Esophagus muscularis mucosa (tissue), 4 donors: ENCODE results near the gene ARPC5L. TPM values are rescaled to one million over a fixed set of nuclear protein-coding genes. Genes with fewer than 3 reads are reported as not detected.

ENCODE experiments used
- DNase-seq: peaks from one replicate; pipeline ENCODE4 v3.0.0-alpha.2; 2017; ENCODE audit errors: extremely low spot score
- H3K27ac ChIP-seq, 4 donors: fragments of 200-600 bp; sonication (generic); replicated peaks in 1 of 4; 1 replicate in 3 of 4; 2 replicates in 1 of 4; pipeline ENCODE4 v1.5.1; 2016 to 2019; ENCODE audit warnings: mild to moderate bottlenecking in 1 of 4
- H3K27me3 ChIP-seq, 4 donors: fragments of 200-600 bp; sonication (generic); one replicate each; pipeline versions ENCODE4 v1.5.1 to v1.6.0; 2016 to 2019
- H3K36me3 ChIP-seq, 4 donors: fragments of 200-600 bp; sonication (generic); one replicate each; pipeline ENCODE4 v1.5.1; 2016 to 2019
- H3K4me1 ChIP-seq, 4 donors: fragments of 200-600 bp; sonication (generic); one replicate each; pipeline ENCODE4 v1.5.1; 2016 to 2019
- H3K4me3 ChIP-seq, 4 donors: fragments of 200-600 bp; sonication (generic); 1 replicate in 2 of 4; 2 replicates in 2 of 4; pipeline ENCODE4 v1.5.1; 2016 to 2019; ENCODE audit warnings: mild to moderate bottlenecking in 4 of 4, moderate library complexity in 1 of 4
- H3K9me3 ChIP-seq, 4 donors: fragments of 200-600 bp; sonication (generic); 1 replicate in 3 of 4; 2 replicates in 1 of 4; pipeline ENCODE4 v1.5.1; 2016 to 2019
- CTCF ChIP-seq, 3 experiments: fragments of 200-600 bp in 2 of 3; fragments of 450-650 bp in 1 of 3; sonication (generic) in 2 of 3; IDR thresholded peaks; one replicate each; pipeline ENCODE4 v1.5.1; 2017 to 2019; ENCODE audit warnings: antibody characterized with exemption in 3 of 3, mild to moderate bottlenecking in 2 of 3, moderate library complexity in 1 of 3
- EP300 ChIP-seq: sonication (generic); formaldehyde crosslinking; IDR thresholded peaks from one replicate; pipeline ENCODE4 v1.6.1; 2017; ENCODE audit warnings: antibody characterized with exemption
- POLR2A ChIP-seq: fragments of 450-650 bp; IDR thresholded peaks from one replicate; pipeline ENCODE4 v1.6.1; 2017; ENCODE audit warnings: antibody characterized with exemption, moderate library complexity, mild to moderate bottlenecking, low read depth
- POLR2AphosphoS5 ChIP-seq, 2 donors: sonication (generic); formaldehyde crosslinking; IDR thresholded peaks; one replicate each; pipeline ENCODE4 v1.6.1; 2017; ENCODE audit warnings: antibody characterized with exemption in 2 of 2
- WGBS: methylation state at CpG from one replicate; pipeline ENCODE4 v1.1.5; 2018; 5-methylcytosine and 5-hydroxymethylcytosine counted together
- intact Hi-C: fragments of 100-400 bp; cut with DNase I; formaldehyde crosslinking; loops from one replicate; pipeline ENCODE4 v1.15.1; 2023
- total RNA-seq, 4 donors: library from RNA; depleted of rRNA; stranded (reverse); fragments of >200 nt; gene quantifications; one replicate each; pipeline versions ENCODE4 v1.1.0 to v1.2.1, GENCODE V29; 2016

The ARPC5L gene
- total RNA-seq, 4 donors from 2014 or later: 23.3 to 28.2 (median 26.7) TPM

GRCh38 chr9:124853605-124854143 is 8.3 kb upstream of the ARPC5L start:
- Histone ChIP-seq H3K9me3 (no peaks in the 10 kb centered on the region), H3K27me3 (no peaks in the 10 kb centered on the region), H3K36me3 (peaks cover 15 to 33% (median 28%) of the 10 kb centered on the region in 4 donors), H3K27ac (peak overlapping the region; percentile 53 to 68 (median 60)), H3K4me3 (peak overlapping the region; percentile 49 to 63 (median 55)), H3K4me1 (peaks cover 24 to 32% (median 28%) of the 10 kb centered on the region in 4 donors)
- no peak for DNase-seq
- WGBS: 53% methylated on average over 9 of the region's 11 CpGs
- intact Hi-C loops: loop anchor here (1.0 to 10.0 kb wide), 2 partner anchors 79 to 291 kb away; partner anchors contain the start of gene SCAI
- TF ChIP-seq POLR2AphosphoS5 (IDR thresholded peaks at IDR 0.05) (no peak), EP300 (no peak), CTCF (IDR thresholded peaks at IDR 0.05) (no peak), POLR2A (no peak)

GRCh38 chr9:124854161-124854560 is 7.8 kb upstream of the ARPC5L start:
- TF ChIP-seq CTCF (IDR thresholded peaks at IDR 0.05) (no peak), POLR2A (no peak), EP300 (no peak), POLR2AphosphoS5 (IDR thresholded peaks at IDR 0.05) (no peak)
- 80% methylated on average over 2 of the region's 8 CpGs for WGBS
- Histone ChIP-seq H3K36me3 (peaks cover 20 to 37% (median 33%) of the 10 kb centered on the region in 4 donors), H3K4me3 (no peak overlapping the region), H3K27ac (peak overlapping the region in 1 of 4 donors; percentile 64), H3K4me1 (peaks cover 26 to 37% (median 31%) of the 10 kb centered on the region in 4 donors), H3K27me3 (no peaks in the 10 kb centered on the region), H3K9me3 (no peaks in the 10 kb centered on the region)
- no peak for DNase-seq
- intact Hi-C loops: loop anchor here (10.0 kb wide), 1 partner anchor 291 kb away; the partner anchor contains the start of gene SCAI

- no peak for DNase-seq
- Histone ChIP-seq H3K4me1 (peaks cover 28 to 40% (median 34%) of the 10 kb centered on the region in 4 donors), H3K9me3 (no peaks in the 10 kb centered on the region), H3K27me3 (no peaks in the 10 kb centered on the region), H3K4me3 (no peak overlapping the region), H3K36me3 (peaks cover 27 to 44% (median 39%) of the 10 kb centered on the region in 4 donors), H3K27ac (no peak overlapping the region)
- WGBS: 75% methylated on average over 7 of the region's 7 CpGs
- TF ChIP-seq CTCF (IDR thresholded peaks at IDR 0.05) (no peak), POLR2A (no peak), EP300 (no peak), POLR2AphosphoS5 (IDR thresholded peaks at IDR 0.05) (no peak)
- intact Hi-C loops: loop anchor here (10.0 kb wide), 1 partner anchor 290 kb away; the partner anchor contains the start of gene SCAI
Observed at GRCh38 chr9:124854822-124855221, 7.1 kb upstream of the ARPC5L start.

- TF ChIP-seq CTCF (IDR thresholded peaks at IDR 0.05) (no peak), EP300 (no peak), POLR2AphosphoS5 (IDR thresholded peaks at IDR 0.05) (no peak), POLR2A (no peak)
- WGBS: 80% methylated on average over 18 of the region's 18 CpGs
- DNase-seq: no peak
- no peak overlapping the region for H3K4me3 ChIP-seq
- H3K27me3 ChIP-seq: no peaks in the 10 kb centered on the region
- H3K36me3 ChIP-seq: peaks cover 34 to 51% (median 47%) of the 10 kb centered on the region in 4 donors
- intact Hi-C loops: loop anchor here (10.0 kb wide), 1 partner anchor 289 kb away; the partner anchor contains the start of gene SCAI
- no peak overlapping the region for H3K27ac ChIP-seq
- peaks cover 36 to 45% (median 40%) of the 10 kb centered on the region in 4 donors for H3K4me1 ChIP-seq
- H3K9me3 ChIP-seq: no peaks in the 10 kb centered on the region
Observed at GRCh38 chr9:124855566-124855943, 6.4 kb upstream of the ARPC5L start.
